Measurements from ENCODE around the gene MATR3. TPM values are rescaled to one million over a fixed set of nuclear protein-coding genes. Genes with fewer than 3 reads are reported as not detected.

MATR3 gene
- polyA plus RNA-seq, 1 donor from 2014 or later, result 1,016 TPM

GRCh38 chr5:139294374-139295165 is 1.0 kb downstream of the MATR3 start:
- Histone ChIP-seq H3K79me2 (replicated peaks; ENCODE audit: insufficient read depth, low read length) (peaks cover 56% of the 10 kb centered on the region), H3K9me2 (ENCODE audit: insufficient read depth, low read length) (no peaks in the 10 kb centered on the region), H3K9ac (ENCODE audit: low read length) (peak overlapping the region; percentile 100), H3K36me3 (ENCODE audit: insufficient read depth, low read length) (no peaks in the 10 kb centered on the region), H3K4me2 (ENCODE audit: low read length) (peak overlapping the region; percentile 88), H3K4me3 (ENCODE audit: low read length) (peak overlapping the region; percentile 95), H3K27ac (ENCODE audit: low read length) (peak overlapping the region; percentile 100), H4K20me1 (ENCODE audit: insufficient read depth) (peaks cover 34% of the 10 kb centered on the region), H3K27me3 (ENCODE audit: insufficient read depth, low read depth, low read length) (no peaks in the 10 kb centered on the region), H3F3A (ENCODE audit: insufficient read depth, low read length, poor library complexity, severe bottlenecking) (no peaks in the 10 kb centered on the region), H3K9me3 (ENCODE audit: low read length) (no peaks in the 10 kb centered on the region), H2AFZ (ENCODE audit: low read depth, low read length) (peak overlapping the region; percentile 80)
- TF ChIP-seq POLR2AphosphoS5 (IDR thresholded peaks at IDR 0.05) (peak; percentile 53), MXI1 (conservative IDR thresholded peaks at IDR 0.05; ENCODE audit: poor library complexity, severe bottlenecking) (peak; percentile 5), REST (IDR thresholded peaks at IDR 0.05; ENCODE audit: borderline replicate concordance) (peak; percentile 76), CTCF (IDR thresholded peaks at IDR 0.05; ENCODE audit: poor library complexity, severe bottlenecking) (no peak), EP300 (conservative IDR thresholded peaks at IDR 0.05; ENCODE audit: poor library complexity, severe bottlenecking) (no peak), TAF1 (IDR thresholded peaks at IDR 0.05; ENCODE audit: low read depth) (no peak), RAD21 (conservative IDR thresholded peaks at IDR 0.05) (no peak), EZH2 (IDR thresholded peaks at IDR 0.05; ENCODE audit: borderline replicate concordance, insufficient read depth, low read length, poor library complexity, severe bottlenecking) (no peak), SMC3 (conservative IDR thresholded peaks at IDR 0.05; ENCODE audit: poor library complexity) (no peak)

- Histone ChIP-seq H3K27ac (ENCODE audit: low read length) (peak overlapping the region; percentile 100), H3K4me3 (ENCODE audit: low read length) (peak overlapping the region; percentile 95), H3K9me3 (ENCODE audit: low read length) (no peaks in the 10 kb centered on the region), H3K9me2 (ENCODE audit: insufficient read depth, low read length) (no peaks in the 10 kb centered on the region), H2AFZ (ENCODE audit: low read depth, low read length) (no peak overlapping the region), H3K27me3 (ENCODE audit: insufficient read depth, low read depth, low read length) (no peaks in the 10 kb centered on the region), H4K20me1 (ENCODE audit: insufficient read depth) (peaks cover 43% of the 10 kb centered on the region), H3K79me2 (replicated peaks; ENCODE audit: insufficient read depth, low read length) (peaks cover 65% of the 10 kb centered on the region), H3K36me3 (ENCODE audit: insufficient read depth, low read length) (no peaks in the 10 kb centered on the region), H3K4me2 (ENCODE audit: low read length) (peak overlapping the region; percentile 88), H3K9ac (ENCODE audit: low read length) (peak overlapping the region; percentile 100), H3F3A (ENCODE audit: insufficient read depth, low read length, poor library complexity, severe bottlenecking) (no peaks in the 10 kb centered on the region)
- TF ChIP-seq EZH2 (IDR thresholded peaks at IDR 0.05; ENCODE audit: borderline replicate concordance, insufficient read depth, low read length, poor library complexity, severe bottlenecking) (no peak), CTCF (IDR thresholded peaks at IDR 0.05; ENCODE audit: poor library complexity, severe bottlenecking) (no peak), REST (IDR thresholded peaks at IDR 0.05; ENCODE audit: borderline replicate concordance) (no peak), RAD21 (conservative IDR thresholded peaks at IDR 0.05) (no peak), EP300 (conservative IDR thresholded peaks at IDR 0.05; ENCODE audit: poor library complexity, severe bottlenecking) (no peak), TAF1 (IDR thresholded peaks at IDR 0.05; ENCODE audit: low read depth) (no peak), MXI1 (conservative IDR thresholded peaks at IDR 0.05; ENCODE audit: poor library complexity, severe bottlenecking) (no peak), POLR2AphosphoS5 (IDR thresholded peaks at IDR 0.05) (no peak), SMC3 (conservative IDR thresholded peaks at IDR 0.05; ENCODE audit: poor library complexity) (no peak)
These were observed 2.0 kb downstream of the MATR3 start for GRCh38 chr5:139295346-139296057.
